SK-N-SH (cell line): Measurements from ENCODE around the gene AP1M2. TPM values are rescaled to one million over a fixed set of nuclear protein-coding genes. Genes with fewer than 3 reads are reported as not detected.

Experiments used
- CTCF ChIA-PET: fragments of 300-600, 350-600 bp; formaldehyde crosslinking; extraction: SDS; loops from one replicate; lab custom pipeline; 2021; lab: Yijun Ruan, JAX
- POLR2A ChIA-PET: fragments of 350-600 bp; sonication (Branson Sonifier 250); formaldehyde crosslinking; extraction: SDS; loops from one replicate; lab custom pipeline; 2020; ENCODE audit warnings: antibody characterized with exemption, inconsistent platforms; lab: Yijun Ruan, JAX
- DNase-seq: peaks from one replicate; pipeline ENCODE4 v3.0.0; 2012
- H2AFZ ChIP-seq: fragments of 200-600 bp; sonication (generic); 2 replicates; pipeline ENCODE4 v1.8.1; 2016; ENCODE audit warnings: antibody characterized with exemption, mild to moderate bottlenecking, low read depth
- H3F3A ChIP-seq: fragments of 200-600 bp; sonication (generic); replicated peaks from 2 replicates; pipeline ENCODE3; 2016; ENCODE audit warnings: antibody characterized with exemption, mild to moderate bottlenecking; ENCODE audit not compliant: insufficient read depth
- H3K27ac ChIP-seq, 2 experiments: fragments of 200-500 bp in 1 of 2; fragments of 200-600 bp in 1 of 2; sonication (Bioruptor generic) in 1 of 2; sonication (generic), shearing (Covaris generic) in 1 of 2; 2 replicates each; pipeline versions ENCODE4 v1.5.1 to v1.6.1; 2014 to 2016; ENCODE audit warnings: low read depth in 2 of 2, inconsistent platforms in 1 of 2, low read length in 1 of 2, mild to moderate bottlenecking in 1 of 2, mixed read lengths in 1 of 2
- H3K27me3 ChIP-seq: fragments of 200-600 bp; sonication (generic), shearing (Covaris generic); 2 replicates; pipeline ENCODE4 v1.6.1; 2016; ENCODE audit warnings: mixed run types; ENCODE audit not compliant: insufficient read depth
- H3K36me3 ChIP-seq, 2 experiments: fragments of 200-500 bp in 1 of 2; fragments of 200-600 bp in 1 of 2; sonication (Bioruptor generic) in 1 of 2; sonication (generic) in 1 of 2; replicated peaks in 1 of 2; 2 replicates each; pipeline versions ENCODE3 to v1.5.1; 2014 to 2016; ENCODE audit warnings: low read length in 1 of 2, mild to moderate bottlenecking in 1 of 2; ENCODE audit not compliant: insufficient read depth in 2 of 2, control insufficient read depth in 1 of 2
- H3K4me1 ChIP-seq, 2 experiments: fragments of 200-500 bp in 1 of 2; fragments of 200-600 bp in 1 of 2; sonication (Bioruptor generic) in 1 of 2; sonication (generic), shearing (Covaris generic) in 1 of 2; 2 replicates each; pipeline versions ENCODE4 v1.5.1 to v1.6.1; 2014 to 2016; ENCODE audit warnings: low read depth in 1 of 2, low read length in 1 of 2, mixed run types in 1 of 2; ENCODE audit not compliant: insufficient read depth in 2 of 2, control insufficient read depth in 1 of 2
- H3K4me2 ChIP-seq: fragments of 200-600 bp; sonication (generic), shearing (Covaris generic); 2 replicates; pipeline ENCODE4 v1.6.1; 2017; ENCODE audit warnings: mixed run types
- H3K4me3 ChIP-seq, 2 experiments: fragments of 200-500 bp in 1 of 2; fragments of 200-600 bp in 1 of 2; sonication (Bioruptor generic) in 1 of 2; sonication (generic), shearing (Covaris generic) in 1 of 2; 2 replicates each; pipeline versions ENCODE4 v1.5.1 to v1.8.1; 2014 to 2016; ENCODE audit warnings: low read depth in 2 of 2, inconsistent platforms in 1 of 2, low read length in 1 of 2, mild to moderate bottlenecking in 1 of 2, mixed read lengths in 1 of 2, moderate library complexity in 1 of 2
- H3K79me2 ChIP-seq: fragments of 200-600 bp; sonication (generic); 2 replicates; pipeline ENCODE4 v1.8.1; 2017; ENCODE audit warnings: mild to moderate bottlenecking; ENCODE audit not compliant: insufficient read depth
- H3K9ac ChIP-seq: fragments of 200-600 bp; sonication (generic); 2 replicates; pipeline ENCODE4 v1.6.1; 2017; ENCODE audit warnings: mixed run types
- H3K9me2 ChIP-seq: fragments of 200-600 bp; sonication (generic); 2 replicates; pipeline ENCODE4 v1.6.1; 2017; ENCODE audit warnings: mixed run types
- H3K9me3 ChIP-seq: fragments of 200-600 bp; sonication (generic); 2 replicates; pipeline ENCODE4 v1.6.1; 2017; ENCODE audit warnings: mixed run types, mild to moderate bottlenecking, moderate library complexity
- H4K20me1 ChIP-seq: fragments of 200-600 bp; sonication (generic); 2 replicates; pipeline ENCODE4 v1.6.1; 2017; ENCODE audit warnings: mild to moderate bottlenecking, mixed run types; ENCODE audit not compliant: insufficient read depth
- ELF1 ChIP-seq: IDR thresholded peaks from 2 replicates; pipeline ENCODE4 v1.4.0; 2012
- EP300 ChIP-seq, 2 experiments: IDR thresholded peaks; 2 replicates each; pipeline versions ENCODE4 v1.4.0 to v1.6.1; 2012; ENCODE audit warnings: borderline replicate concordance in 1 of 2, low read depth in 1 of 2, low read length in 1 of 2
- FOSL2 ChIP-seq: IDR thresholded peaks from 2 replicates; pipeline ENCODE4 v1.4.0; 2012; ENCODE audit warnings: low read depth, mild to moderate bottlenecking, moderate library complexity, borderline replicate concordance
- FOXM1 ChIP-seq: IDR thresholded peaks from 2 replicates; pipeline ENCODE4 v1.4.0; 2012; ENCODE audit warnings: low read depth, mild to moderate bottlenecking
- JUND ChIP-seq: IDR thresholded peaks from 2 replicates; pipeline ENCODE4 v1.4.0; 2012
- MXI1 ChIP-seq: IDR thresholded peaks from 2 replicates; pipeline ENCODE4 v1.6.1; 2012; ENCODE audit warnings: mild to moderate bottlenecking, low read depth, low read length, improper control_type of control experiment
- NRF1 ChIP-seq: IDR thresholded peaks from 2 replicates; pipeline ENCODE4 v1.6.1; 2012; ENCODE audit warnings: low read depth, mild to moderate bottlenecking, low read length
- RAD21 ChIP-seq: IDR thresholded peaks from 2 replicates; pipeline ENCODE4 v1.6.1; 2012; ENCODE audit warnings: mild to moderate bottlenecking, low read length
- RCOR1 ChIP-seq: fragments of 150-350 bp; IDR thresholded peaks from 2 replicates; pipeline ENCODE4 v1.6.1; 2017; ENCODE audit warnings: antibody characterized with exemption, low read length
- RXRA ChIP-seq: IDR thresholded peaks from 2 replicates; pipeline ENCODE4 v1.4.0; 2012; ENCODE audit warnings: low read depth, mild to moderate bottlenecking, borderline replicate concordance
- SIN3A ChIP-seq: IDR thresholded peaks from 2 replicates; pipeline ENCODE4 v1.6.1; 2012; ENCODE audit warnings: low read depth, mild to moderate bottlenecking, low read length, moderate library complexity, borderline replicate concordance
- SMC3 ChIP-seq: IDR thresholded peaks from 2 replicates; pipeline ENCODE4 v1.6.1; 2012; ENCODE audit warnings: low read depth, low read length, improper control_type of control experiment
- TAF1 ChIP-seq: IDR thresholded peaks from 2 replicates; pipeline ENCODE4 v1.6.1; 2012; ENCODE audit warnings: low read depth, mild to moderate bottlenecking, low read length, moderate library complexity, borderline replicate concordance
- TCF12 ChIP-seq: IDR thresholded peaks from 2 replicates; pipeline ENCODE4 v1.4.0; 2012
- TEAD4 ChIP-seq: IDR thresholded peaks from 2 replicates; pipeline ENCODE4 v1.4.0; 2012; ENCODE audit warnings: mild to moderate bottlenecking, borderline replicate concordance; ENCODE audit not compliant: insufficient read depth
- WGBS: methylation state at CpG from one replicate; pipeline ENCODE4 v1.1.6; 2017; ENCODE audit warnings: low lambda C conversion rate; 5-methylcytosine and 5-hydroxymethylcytosine counted together
- polyA plus RNA-seq, 3 experiments: library from polyadenylated mRNA; depleted of rRNA; stranded (reverse); fragments of >200 nt; gene quantifications; 2 replicates each; pipeline ENCODE4 v1.2.3, GENCODE V29; 2012
- TF ChIP-seq, protein P1 (sequence below): IDR thresholded peaks from 2 replicates; pipeline ENCODE4 v1.4.0; 2012; ENCODE audit warnings: low read depth, borderline replicate concordance
- TF ChIP-seq, protein P2 (sequence below): IDR thresholded peaks from 2 replicates; pipeline ENCODE4 v1.4.0; 2012; ENCODE audit warnings: low read depth
- TF ChIP-seq, protein P3 (sequence below): IDR thresholded peaks from 2 replicates; pipeline ENCODE4 v1.6.1; 2012; ENCODE audit warnings: mild to moderate bottlenecking, low read depth, low read length, moderate library complexity
- TF ChIP-seq, protein P4 (sequence below): fragments of 150-350 bp; IDR thresholded peaks from 2 replicates; pipeline ENCODE4 v1.6.1; 2017; ENCODE audit warnings: antibody characterized with exemption, low read length, low read depth, borderline replicate concordance

AP1M2 gene
- polyA plus RNA-seq, 1 of the 3 experiments (the other 2 are of a cell fraction) = 0.30 TPM

DNA sequence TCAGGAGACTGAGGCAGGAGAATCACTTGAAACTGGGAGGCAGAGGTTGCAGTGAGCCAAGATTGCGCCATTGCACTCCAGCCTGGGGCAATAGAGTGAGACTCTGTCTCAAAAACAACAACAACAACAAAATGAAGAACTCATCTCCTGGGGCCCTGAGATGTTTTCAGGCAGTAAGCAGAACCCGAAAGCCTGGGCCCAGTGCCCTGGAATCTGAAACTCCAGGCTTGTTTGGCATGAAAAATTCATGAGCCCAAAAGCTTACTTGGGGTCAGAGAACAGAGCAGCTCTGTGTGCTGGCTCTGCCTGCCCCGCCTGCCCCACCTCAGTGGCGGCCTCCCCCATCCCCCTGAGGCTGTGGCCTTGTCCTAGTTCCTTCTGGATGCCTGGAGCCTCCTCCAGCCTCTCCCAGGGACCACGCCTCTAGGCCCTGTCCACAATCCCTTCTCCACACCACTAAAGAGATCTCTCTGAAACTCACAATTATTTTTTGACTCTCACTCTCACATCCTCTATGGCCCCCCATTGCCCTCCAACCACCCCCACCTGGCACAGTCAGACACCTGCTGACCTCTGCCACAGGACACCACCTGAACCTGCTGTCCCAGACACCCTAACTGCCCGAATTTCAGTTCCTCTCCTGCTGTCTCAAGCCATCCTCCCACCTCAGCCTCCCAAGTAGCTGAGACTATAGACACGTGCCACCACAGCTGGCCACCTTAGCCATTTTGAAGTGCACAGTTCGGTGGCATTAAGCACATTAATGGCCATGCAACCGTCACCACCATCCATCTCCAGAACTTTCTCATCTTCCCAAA is 6.9 kb upstream of the AP1M2 start:
- Histone ChIP-seq H3K9me2 (no peaks in the 10 kb centered on the region), H3K27ac (no peak overlapping the region), H3K9me3 (no peaks in the 10 kb centered on the region), H3K4me1 (no peaks in the 10 kb centered on the region), H3K27me3 (no peaks in the 10 kb centered on the region; the same call in 1 of the 2 replicates), H3K79me2 (no peaks in the 10 kb centered on the region), H3K36me3 (no peaks in the 10 kb centered on the region), H2AFZ (no peak overlapping the region), H3K4me2 (no peak overlapping the region), H3K9ac (no peak overlapping the region), H4K20me1 (no peaks in the 10 kb centered on the region), H3K4me3 (no peak overlapping the region), H3F3A (no peaks in the 10 kb centered on the region)
- WGBS = 56% methylated on average over 8 of the region's 9 CpGs
- TF ChIP-seq TEAD4 (no peak), FOSL2 (no peak), RXRA (no peak), TCF12 (no peak), NRF1 (no peak)
- TF ChIP-seq, protein P1, sequence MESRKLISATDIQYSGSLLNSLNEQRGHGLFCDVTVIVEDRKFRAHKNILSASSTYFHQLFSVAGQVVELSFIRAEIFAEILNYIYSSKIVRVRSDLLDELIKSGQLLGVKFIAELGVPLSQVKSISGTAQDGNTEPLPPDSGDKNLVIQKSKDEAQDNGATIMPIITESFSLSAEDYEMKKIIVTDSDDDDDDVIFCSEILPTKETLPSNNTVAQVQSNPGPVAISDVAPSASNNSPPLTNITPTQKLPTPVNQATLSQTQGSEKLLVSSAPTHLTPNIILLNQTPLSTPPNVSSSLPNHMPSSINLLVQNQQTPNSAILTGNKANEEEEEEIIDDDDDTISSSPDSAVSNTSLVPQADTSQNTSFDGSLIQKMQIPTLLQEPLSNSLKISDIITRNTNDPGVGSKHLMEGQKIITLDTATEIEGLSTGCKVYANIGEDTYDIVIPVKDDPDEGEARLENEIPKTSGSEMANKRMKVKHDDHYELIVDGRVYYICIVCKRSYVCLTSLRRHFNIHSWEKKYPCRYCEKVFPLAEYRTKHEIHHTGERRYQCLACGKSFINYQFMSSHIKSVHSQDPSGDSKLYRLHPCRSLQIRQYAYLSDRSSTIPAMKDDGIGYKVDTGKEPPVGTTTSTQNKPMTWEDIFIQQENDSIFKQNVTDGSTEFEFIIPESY = no peak
- TF ChIP-seq, protein P2, sequence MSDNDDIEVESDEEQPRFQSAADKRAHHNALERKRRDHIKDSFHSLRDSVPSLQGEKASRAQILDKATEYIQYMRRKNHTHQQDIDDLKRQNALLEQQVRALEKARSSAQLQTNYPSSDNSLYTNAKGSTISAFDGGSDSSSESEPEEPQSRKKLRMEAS = no peak
- ChIA-PET CTCF (interaction anchor here (0.6 to 1.6 kb wide), 3 partner anchors 18 to 83 kb away, joined by 3 to 4 read pairs (median 3); no protein-coding TSS in a partner anchor), POLR2A (no interaction called here)
- no peak for DNase-seq

DNA sequence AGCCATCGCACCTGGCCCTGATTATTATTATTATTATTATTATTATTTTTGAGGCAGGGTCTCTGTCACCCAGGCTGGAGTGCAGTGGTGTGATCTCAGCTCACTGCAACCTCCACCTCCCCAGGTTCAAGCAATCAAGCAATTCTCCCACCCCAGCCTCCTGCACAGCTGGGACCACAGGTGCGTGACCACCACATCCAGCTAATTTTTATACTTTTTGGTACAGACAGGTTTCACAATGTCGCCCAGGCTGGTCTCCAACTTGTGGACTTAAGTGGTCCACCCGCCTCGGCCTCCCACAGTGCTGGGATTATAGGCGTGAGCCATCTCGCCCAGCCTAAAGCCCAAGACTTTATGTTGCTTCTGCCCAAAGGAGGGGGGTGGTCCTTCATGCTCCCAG is 6.0 kb upstream of the AP1M2 start:
- 75% methylated on average over 3 of the region's 7 CpGs for WGBS
- Histone ChIP-seq H3K4me1 (no peaks in the 10 kb centered on the region), H4K20me1 (no peaks in the 10 kb centered on the region), H3K4me3 (no peak overlapping the region), H3K36me3 (no peaks in the 10 kb centered on the region), H3K4me2 (no peak overlapping the region), H3F3A (no peaks in the 10 kb centered on the region), H3K79me2 (no peaks in the 10 kb centered on the region), H3K27me3 (peaks cover 7% of the 10 kb centered on the region; the same call in 1 of the 2 replicates), H3K9me2 (no peaks in the 10 kb centered on the region), H3K9me3 (no peaks in the 10 kb centered on the region), H3K27ac (no peak overlapping the region), H2AFZ (no peak overlapping the region), H3K9ac (no peak overlapping the region)
- ChIA-PET POLR2A (no interaction called here), CTCF (interaction anchor here (1.2 to 5.3 kb wide), 3 partner anchors 52 to 107 kb away, joined by 4 to 25 read pairs (median 4); no protein-coding TSS in a partner anchor)
- no peak for DNase-seq
- no peak for TF ChIP-seq RAD21
- no peak for TF ChIP-seq SIN3A
- TF ChIP-seq MXI1 = no peak
- TF ChIP-seq NRF1 = no peak
- TF ChIP-seq TAF1 = no peak
- TF ChIP-seq RCOR1 = no peak
- no peak for TF ChIP-seq SMC3
- TF ChIP-seq EP300 (IDR thresholded peaks at IDR 0.05; ENCODE audit: borderline replicate concordance in 1 of 2, low read depth in 1 of 2, low read length in 1 of 2) = no peak
- TF ChIP-seq, protein P3, sequence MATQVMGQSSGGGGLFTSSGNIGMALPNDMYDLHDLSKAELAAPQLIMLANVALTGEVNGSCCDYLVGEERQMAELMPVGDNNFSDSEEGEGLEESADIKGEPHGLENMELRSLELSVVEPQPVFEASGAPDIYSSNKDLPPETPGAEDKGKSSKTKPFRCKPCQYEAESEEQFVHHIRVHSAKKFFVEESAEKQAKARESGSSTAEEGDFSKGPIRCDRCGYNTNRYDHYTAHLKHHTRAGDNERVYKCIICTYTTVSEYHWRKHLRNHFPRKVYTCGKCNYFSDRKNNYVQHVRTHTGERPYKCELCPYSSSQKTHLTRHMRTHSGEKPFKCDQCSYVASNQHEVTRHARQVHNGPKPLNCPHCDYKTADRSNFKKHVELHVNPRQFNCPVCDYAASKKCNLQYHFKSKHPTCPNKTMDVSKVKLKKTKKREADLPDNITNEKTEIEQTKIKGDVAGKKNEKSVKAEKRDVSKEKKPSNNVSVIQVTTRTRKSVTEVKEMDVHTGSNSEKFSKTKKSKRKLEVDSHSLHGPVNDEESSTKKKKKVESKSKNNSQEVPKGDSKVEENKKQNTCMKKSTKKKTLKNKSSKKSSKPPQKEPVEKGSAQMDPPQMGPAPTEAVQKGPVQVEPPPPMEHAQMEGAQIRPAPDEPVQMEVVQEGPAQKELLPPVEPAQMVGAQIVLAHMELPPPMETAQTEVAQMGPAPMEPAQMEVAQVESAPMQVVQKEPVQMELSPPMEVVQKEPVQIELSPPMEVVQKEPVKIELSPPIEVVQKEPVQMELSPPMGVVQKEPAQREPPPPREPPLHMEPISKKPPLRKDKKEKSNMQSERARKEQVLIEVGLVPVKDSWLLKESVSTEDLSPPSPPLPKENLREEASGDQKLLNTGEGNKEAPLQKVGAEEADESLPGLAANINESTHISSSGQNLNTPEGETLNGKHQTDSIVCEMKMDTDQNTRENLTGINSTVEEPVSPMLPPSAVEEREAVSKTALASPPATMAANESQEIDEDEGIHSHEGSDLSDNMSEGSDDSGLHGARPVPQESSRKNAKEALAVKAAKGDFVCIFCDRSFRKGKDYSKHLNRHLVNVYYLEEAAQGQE = no peak
- TF ChIP-seq ELF1 = no peak
- TF ChIP-seq JUND = no peak
- TF ChIP-seq, protein P2 = no peak
- TF ChIP-seq, protein P4, sequence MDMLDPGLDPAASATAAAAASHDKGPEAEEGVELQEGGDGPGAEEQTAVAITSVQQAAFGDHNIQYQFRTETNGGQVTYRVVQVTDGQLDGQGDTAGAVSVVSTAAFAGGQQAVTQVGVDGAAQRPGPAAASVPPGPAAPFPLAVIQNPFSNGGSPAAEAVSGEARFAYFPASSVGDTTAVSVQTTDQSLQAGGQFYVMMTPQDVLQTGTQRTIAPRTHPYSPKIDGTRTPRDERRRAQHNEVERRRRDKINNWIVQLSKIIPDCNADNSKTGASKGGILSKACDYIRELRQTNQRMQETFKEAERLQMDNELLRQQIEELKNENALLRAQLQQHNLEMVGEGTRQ = no peak
- no peak for TF ChIP-seq FOXM1
